Neural cell (in vitro differentiated cells): ENCODE data around the gene MAGEA1. TPM values are rescaled to one million over a fixed set of nuclear protein-coding genes. Genes with fewer than 3 reads are reported as not detected.

Experiments
- H2AFZ ChIP-seq: fragments of 200-600, 300-800 bp; sonication (generic), shearing (Covaris generic); 2 replicates; pipeline ENCODE4 v1.6.0; 2014; ENCODE audit warnings: low read depth, mild to moderate bottlenecking, antibody characterized with exemption, low read length, moderate library complexity
- H3F3A ChIP-seq: fragments of 200-600 bp; shearing (Covaris generic); 2 replicates; pipeline ENCODE4 v1.6.1; 2016; ENCODE audit warnings: mild to moderate bottlenecking, moderate library complexity, mixed read lengths, antibody characterized with exemption, low read length; ENCODE audit not compliant: insufficient read depth, poor library complexity, severe bottlenecking
- H3K27ac ChIP-seq: fragments of 200-600, 300-800 bp; sonication (generic), shearing (Covaris generic); 2 replicates; pipeline ENCODE4 v1.5.1; 2014; ENCODE audit warnings: mild to moderate bottlenecking, low read length, moderate library complexity
- H3K27me3 ChIP-seq: fragments of 300-800, 200-600 bp; sonication (generic), shearing (Covaris generic); 2 replicates; pipeline ENCODE4 v1.6.0; 2014; ENCODE audit warnings: mild to moderate bottlenecking, low read depth, low read length, moderate library complexity; ENCODE audit not compliant: insufficient read depth
- H3K36me3 ChIP-seq: fragments of 300-800, 200-600 bp; sonication (generic), shearing (Covaris generic); 2 replicates; pipeline ENCODE4 v1.5.1; 2014; ENCODE audit warnings: mild to moderate bottlenecking, antibody characterized with exemption, low read length, moderate library complexity; ENCODE audit not compliant: insufficient read depth
- H3K4me2 ChIP-seq: fragments of 300-800, 200-600 bp; sonication (generic), shearing (Covaris generic); 2 replicates; pipeline ENCODE4 v1.6.0; 2014; ENCODE audit warnings: mild to moderate bottlenecking, low read length
- H3K4me3 ChIP-seq: fragments of 300-800, 200-600 bp; sonication (generic), shearing (Covaris generic); 2 replicates; pipeline ENCODE4 v1.5.1; 2014; ENCODE audit warnings: mild to moderate bottlenecking, low read length, moderate library complexity
- H3K79me2 ChIP-seq: fragments of 200-600 bp; shearing (Covaris generic); replicated peaks from 2 replicates; pipeline ENCODE4 v1.6.0; 2014; ENCODE audit warnings: mild to moderate bottlenecking, low read length, moderate library complexity; ENCODE audit not compliant: insufficient read depth
- H3K9ac ChIP-seq: fragments of 300-800, 200-600 bp; sonication (generic), shearing (Covaris generic); 2 replicates; pipeline ENCODE4 v1.6.1; 2016; ENCODE audit warnings: mild to moderate bottlenecking, low read length, mixed read lengths
- H3K9me2 ChIP-seq: fragments of 200-600 bp; shearing (Covaris generic); 2 replicates; pipeline ENCODE4 v1.6.1; 2016; ENCODE audit warnings: mild to moderate bottlenecking, low read length, mixed read lengths; ENCODE audit not compliant: insufficient read depth
- H3K9me3 ChIP-seq: fragments of 200-600, 300-800 bp; sonication (generic), shearing (Covaris generic); 2 replicates; pipeline ENCODE4 v1.6.1; 2016; ENCODE audit warnings: mild to moderate bottlenecking, mixed run types, low read length, moderate library complexity, mixed read lengths
- H4K20me1 ChIP-seq: fragments of 200-600 bp; shearing (Covaris generic); 2 replicates; pipeline ENCODE4 v1.6.1; 2016; ENCODE audit warnings: mild to moderate bottlenecking, mixed run types; ENCODE audit not compliant: insufficient read depth
- EP300 ChIP-seq: fragments of 450-650 bp; conservative IDR thresholded peaks from 2 replicates; pipeline ENCODE4 v1.6.1; 2014; ENCODE audit warnings: antibody characterized with exemption, mild to moderate bottlenecking, moderate library complexity; ENCODE audit not compliant: poor library complexity, severe bottlenecking
- EZH2 ChIP-seq: fragments of 200-600, 300-800 bp; shearing (Covaris generic), sonication (generic); IDR thresholded peaks from 2 replicates; pipeline ENCODE4 v1.6.1; 2014; ENCODE audit warnings: antibody characterized with exemption, low read length, borderline replicate concordance, mild to moderate bottlenecking; ENCODE audit not compliant: insufficient read depth, poor library complexity, severe bottlenecking
- MXI1 ChIP-seq: fragments of 450-650 bp; conservative IDR thresholded peaks from 2 replicates; pipeline ENCODE4 v1.6.1; 2014; ENCODE audit warnings: antibody characterized with exemption, mild to moderate bottlenecking; ENCODE audit not compliant: poor library complexity, severe bottlenecking
- POLR2AphosphoS5 ChIP-seq: IDR thresholded peaks from 2 replicates; pipeline ENCODE4 v1.6.1; 2012
- RAD21 ChIP-seq: fragments of 450-650 bp; conservative IDR thresholded peaks from 2 replicates; pipeline ENCODE4 v1.6.1; 2014; ENCODE audit warnings: antibody characterized with exemption, mild to moderate bottlenecking, moderate library complexity
- SMC3 ChIP-seq: fragments of 450-650 bp; conservative IDR thresholded peaks from 2 replicates; pipeline ENCODE4 v1.6.1; 2014; ENCODE audit warnings: antibody characterized with exemption, mild to moderate bottlenecking, moderate library complexity; ENCODE audit not compliant: poor library complexity
- TAF1 ChIP-seq: IDR thresholded peaks from 2 replicates; pipeline ENCODE4 v1.6.1; 2012; ENCODE audit warnings: low read depth
- polyA plus RNA-seq: library from polyadenylated mRNA; depleted of rRNA; stranded (reverse); fragments of >200 nt; gene quantifications from 2 replicates; pipeline ENCODE4 v1.2.3, GENCODE V29; 2014
- TF ChIP-seq, protein P1 (sequence below): IDR thresholded peaks from 2 replicates; pipeline ENCODE4 v1.6.1; 2012; ENCODE audit warnings: borderline replicate concordance
- TF ChIP-seq, protein P2 (sequence below): fragments of 450-650 bp; IDR thresholded peaks from 2 replicates; pipeline ENCODE4 v1.5.1; 2014; ENCODE audit warnings: antibody characterized with exemption, mild to moderate bottlenecking, moderate library complexity; ENCODE audit not compliant: poor library complexity, severe bottlenecking

Gene MAGEA1
- polyA plus RNA-seq, 1 donor from 2014 or later = not detected

DNA sequence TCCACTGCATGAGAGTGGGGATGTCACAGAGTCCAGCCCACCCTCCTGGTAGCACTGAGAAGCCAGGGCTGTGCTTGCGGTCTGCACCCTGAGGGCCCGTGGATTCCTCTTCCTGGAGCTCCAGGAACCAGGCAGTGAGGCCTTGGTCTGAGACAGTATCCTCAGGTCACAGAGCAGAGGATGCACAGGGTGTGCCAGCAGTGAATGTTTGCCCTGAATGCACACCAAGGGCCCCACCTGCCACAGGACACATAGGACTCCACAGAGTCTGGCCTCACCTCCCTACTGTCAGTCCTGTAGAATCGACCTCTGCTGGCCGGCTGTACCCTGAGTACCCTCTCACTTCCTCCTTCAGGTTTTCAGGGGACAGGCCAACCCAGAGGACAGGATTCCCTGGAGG lies 2.7 kb downstream of the MAGEA1 start:
- no peak overlapping the region for H3K9ac ChIP-seq
- H3K4me2 ChIP-seq = no peak overlapping the region
- no peak overlapping the region for H3K27ac ChIP-seq
- no peaks in the 10 kb centered on the region for H4K20me1 ChIP-seq
- no peak for TF ChIP-seq RAD21
- TF ChIP-seq SMC3 = no peak
- TF ChIP-seq EP300 = no peak
- TF ChIP-seq TAF1 = no peak
- no peak for TF ChIP-seq EZH2
- H3K9me2 ChIP-seq = no peaks in the 10 kb centered on the region
- no peak overlapping the region for H3K4me3 ChIP-seq
- H3K9me3 ChIP-seq = no peaks in the 10 kb centered on the region
- no peaks in the 10 kb centered on the region for H3K79me2 ChIP-seq
- H3F3A ChIP-seq = no peaks in the 10 kb centered on the region
- no peak overlapping the region for H2AFZ ChIP-seq
- no peaks in the 10 kb centered on the region for H3K36me3 ChIP-seq
- no peaks in the 10 kb centered on the region for H3K27me3 ChIP-seq

DNA sequence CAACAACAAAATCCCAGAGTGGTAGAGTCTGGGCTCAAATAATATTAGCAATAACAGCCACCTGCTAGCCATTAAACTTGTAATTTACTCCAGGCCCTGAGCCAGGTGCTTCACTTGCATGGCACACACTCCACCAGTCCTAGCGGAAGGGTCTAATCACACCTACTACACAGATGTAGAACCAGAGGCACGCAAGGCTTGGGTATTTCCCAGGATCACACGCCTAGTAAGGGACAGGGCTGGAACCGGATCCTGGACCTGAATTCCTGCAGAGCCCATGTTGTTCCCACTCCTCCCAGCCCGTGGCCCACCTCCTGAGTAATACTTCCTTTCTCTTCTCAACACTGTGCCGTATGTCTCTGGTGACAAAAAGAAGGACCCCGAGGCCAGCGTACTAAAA lies 5.7 kb downstream of the MAGEA1 start:
- H2AFZ ChIP-seq = no peak overlapping the region
- H3K27ac ChIP-seq = no peak overlapping the region
- TF ChIP-seq RAD21 (no peak), SMC3 (no peak), MXI1 (no peak), EP300 (no peak), EZH2 (no peak), TAF1 (no peak), POLR2AphosphoS5 (no peak)
- TF ChIP-seq, protein P1, sequence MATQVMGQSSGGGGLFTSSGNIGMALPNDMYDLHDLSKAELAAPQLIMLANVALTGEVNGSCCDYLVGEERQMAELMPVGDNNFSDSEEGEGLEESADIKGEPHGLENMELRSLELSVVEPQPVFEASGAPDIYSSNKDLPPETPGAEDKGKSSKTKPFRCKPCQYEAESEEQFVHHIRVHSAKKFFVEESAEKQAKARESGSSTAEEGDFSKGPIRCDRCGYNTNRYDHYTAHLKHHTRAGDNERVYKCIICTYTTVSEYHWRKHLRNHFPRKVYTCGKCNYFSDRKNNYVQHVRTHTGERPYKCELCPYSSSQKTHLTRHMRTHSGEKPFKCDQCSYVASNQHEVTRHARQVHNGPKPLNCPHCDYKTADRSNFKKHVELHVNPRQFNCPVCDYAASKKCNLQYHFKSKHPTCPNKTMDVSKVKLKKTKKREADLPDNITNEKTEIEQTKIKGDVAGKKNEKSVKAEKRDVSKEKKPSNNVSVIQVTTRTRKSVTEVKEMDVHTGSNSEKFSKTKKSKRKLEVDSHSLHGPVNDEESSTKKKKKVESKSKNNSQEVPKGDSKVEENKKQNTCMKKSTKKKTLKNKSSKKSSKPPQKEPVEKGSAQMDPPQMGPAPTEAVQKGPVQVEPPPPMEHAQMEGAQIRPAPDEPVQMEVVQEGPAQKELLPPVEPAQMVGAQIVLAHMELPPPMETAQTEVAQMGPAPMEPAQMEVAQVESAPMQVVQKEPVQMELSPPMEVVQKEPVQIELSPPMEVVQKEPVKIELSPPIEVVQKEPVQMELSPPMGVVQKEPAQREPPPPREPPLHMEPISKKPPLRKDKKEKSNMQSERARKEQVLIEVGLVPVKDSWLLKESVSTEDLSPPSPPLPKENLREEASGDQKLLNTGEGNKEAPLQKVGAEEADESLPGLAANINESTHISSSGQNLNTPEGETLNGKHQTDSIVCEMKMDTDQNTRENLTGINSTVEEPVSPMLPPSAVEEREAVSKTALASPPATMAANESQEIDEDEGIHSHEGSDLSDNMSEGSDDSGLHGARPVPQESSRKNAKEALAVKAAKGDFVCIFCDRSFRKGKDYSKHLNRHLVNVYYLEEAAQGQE = no peak
- TF ChIP-seq, protein P2, sequence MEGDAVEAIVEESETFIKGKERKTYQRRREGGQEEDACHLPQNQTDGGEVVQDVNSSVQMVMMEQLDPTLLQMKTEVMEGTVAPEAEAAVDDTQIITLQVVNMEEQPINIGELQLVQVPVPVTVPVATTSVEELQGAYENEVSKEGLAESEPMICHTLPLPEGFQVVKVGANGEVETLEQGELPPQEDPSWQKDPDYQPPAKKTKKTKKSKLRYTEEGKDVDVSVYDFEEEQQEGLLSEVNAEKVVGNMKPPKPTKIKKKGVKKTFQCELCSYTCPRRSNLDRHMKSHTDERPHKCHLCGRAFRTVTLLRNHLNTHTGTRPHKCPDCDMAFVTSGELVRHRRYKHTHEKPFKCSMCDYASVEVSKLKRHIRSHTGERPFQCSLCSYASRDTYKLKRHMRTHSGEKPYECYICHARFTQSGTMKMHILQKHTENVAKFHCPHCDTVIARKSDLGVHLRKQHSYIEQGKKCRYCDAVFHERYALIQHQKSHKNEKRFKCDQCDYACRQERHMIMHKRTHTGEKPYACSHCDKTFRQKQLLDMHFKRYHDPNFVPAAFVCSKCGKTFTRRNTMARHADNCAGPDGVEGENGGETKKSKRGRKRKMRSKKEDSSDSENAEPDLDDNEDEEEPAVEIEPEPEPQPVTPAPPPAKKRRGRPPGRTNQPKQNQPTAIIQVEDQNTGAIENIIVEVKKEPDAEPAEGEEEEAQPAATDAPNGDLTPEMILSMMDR = no peak

DNA sequence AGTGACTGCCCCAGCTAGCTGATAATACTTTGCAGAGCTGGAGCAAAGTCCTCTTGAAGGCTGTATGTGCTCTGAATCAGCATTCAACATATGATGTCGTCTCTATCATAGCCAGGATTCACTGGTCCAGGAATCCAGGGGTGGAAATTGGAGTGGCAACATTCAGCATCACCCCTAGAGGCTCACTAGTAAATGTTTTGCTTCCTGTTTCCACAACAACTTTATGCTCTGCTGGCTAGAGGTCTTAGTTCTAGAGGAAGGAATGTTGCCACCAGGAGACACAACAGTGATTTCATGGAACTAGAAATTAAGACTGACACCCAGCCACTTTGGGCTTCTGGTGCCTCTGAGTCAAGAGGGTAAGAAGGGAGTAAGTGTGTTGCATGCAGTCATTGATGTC lies 11.3 kb downstream of the MAGEA1 start:
- no peaks in the 10 kb centered on the region for H3K79me2 ChIP-seq
- H4K20me1 ChIP-seq = no peaks in the 10 kb centered on the region
- no peak overlapping the region for H3K9ac ChIP-seq
- H3K4me3 ChIP-seq = no peak overlapping the region
- no peaks in the 10 kb centered on the region for H3F3A ChIP-seq
- TF ChIP-seq SMC3 (no peak), TAF1 (no peak)
- TF ChIP-seq, protein P1 = no peak
- H3K36me3 ChIP-seq = no peaks in the 10 kb centered on the region
- no peak overlapping the region for H2AFZ ChIP-seq
- H3K27ac ChIP-seq = no peak overlapping the region
- no peaks in the 10 kb centered on the region for H3K27me3 ChIP-seq
- no peaks in the 10 kb centered on the region for H3K9me2 ChIP-seq
- no peaks in the 10 kb centered on the region for H3K9me3 ChIP-seq
- no peak overlapping the region for H3K4me2 ChIP-seq

More for the DNA sequence above, 5.7 kb downstream of the MAGEA1 start:
- H3K79me2 ChIP-seq = no peaks in the 10 kb centered on the region
- no peak overlapping the region for H3K4me3 ChIP-seq
- no peaks in the 10 kb centered on the region for H3F3A ChIP-seq
- H4K20me1 ChIP-seq = no peaks in the 10 kb centered on the region
- H3K4me2 ChIP-seq = no peak overlapping the region
- H3K9me3 ChIP-seq = no peaks in the 10 kb centered on the region
- no peaks in the 10 kb centered on the region for H3K36me3 ChIP-seq
- no peak overlapping the region for H3K9ac ChIP-seq
- H3K27me3 ChIP-seq = no peaks in the 10 kb centered on the region
- no peaks in the 10 kb centered on the region for H3K9me2 ChIP-seq
